Astrocyte of the hippocampus (primary cell): ENCODE data around the gene C10orf67.
"Not testable (repeated sequence)": the region's sequence is repeated elsewhere in the genome, so short reads cannot be mapped to it uniquely, and the experiment has no call there.

Source experiments
- DNase-seq: peaks from one replicate; pipeline ENCODE4 v3.0.0; 2011; ENCODE audit warnings: low read depth, low spot score

C10orf67 gene

GRCh38 chr10:23280419-23281043, 64.1 kb downstream of the C10orf67 start:
- no peak for DNase-seq

GRCh38 chr10:23275355-23275754, 69.2 kb downstream of the C10orf67 start:
- DNase-seq = no peak

DNA sequence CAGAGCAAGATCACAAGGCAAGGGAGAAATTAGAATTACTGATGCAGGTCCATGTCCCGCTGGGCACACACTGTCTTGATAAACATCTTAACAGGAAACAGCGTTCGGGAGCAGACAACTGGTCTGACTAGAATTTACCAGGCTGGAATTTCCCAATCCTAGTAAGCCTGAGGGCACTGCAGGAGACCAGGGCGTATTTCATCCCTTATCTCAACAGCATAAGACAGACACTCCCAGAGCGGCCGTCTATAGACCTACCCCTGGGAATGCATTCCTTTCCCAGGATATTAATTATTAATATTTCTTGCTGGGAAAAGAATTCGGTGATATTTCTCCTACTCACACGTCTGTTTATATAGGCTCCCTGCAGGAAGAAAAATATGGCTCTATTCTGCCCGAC, 70.4 kb downstream of the C10orf67 start:
- not testable (repeated sequence) for DNase-seq

GRCh38 chr10:23270531-23270930, 74.1 kb downstream of the C10orf67 start:
- DNase-seq = no peak

GRCh38 chr10:23263441-23264164, 81.0 kb downstream of the C10orf67 start:
- DNase-seq = no peak

- DNase-seq = no peak
Observed at GRCh38 chr10:23262928-23263327, 81.7 kb downstream of the C10orf67 start.

DNA sequence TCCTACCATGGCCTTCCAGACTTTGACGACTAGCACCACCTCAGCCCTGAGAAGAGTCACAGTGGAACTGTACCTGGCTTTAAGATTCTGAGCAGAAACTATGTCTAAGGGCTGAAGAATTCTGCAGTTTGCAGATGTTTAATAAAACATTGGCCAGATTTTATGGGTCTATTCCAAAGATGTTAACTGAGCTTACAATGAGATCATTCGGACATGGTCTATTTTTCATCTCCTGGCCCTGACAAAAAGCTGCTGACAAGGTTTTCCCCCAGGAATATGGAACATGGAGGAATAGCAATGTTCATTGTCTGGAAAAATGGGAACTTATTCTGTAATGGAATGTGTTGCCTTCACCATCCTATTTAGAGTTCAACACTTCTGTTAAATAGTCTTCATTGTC, 86.1 kb downstream of the C10orf67 start:
- DNase-seq = no peak

GRCh38 chr10:23253780-23254179, 90.8 kb downstream of the C10orf67 start:
- DNase-seq = no peak

- DNase-seq = not testable (repeated sequence)
Observed at GRCh38 chr10:23252859-23253258, 91.7 kb downstream of the C10orf67 start.

DNA sequence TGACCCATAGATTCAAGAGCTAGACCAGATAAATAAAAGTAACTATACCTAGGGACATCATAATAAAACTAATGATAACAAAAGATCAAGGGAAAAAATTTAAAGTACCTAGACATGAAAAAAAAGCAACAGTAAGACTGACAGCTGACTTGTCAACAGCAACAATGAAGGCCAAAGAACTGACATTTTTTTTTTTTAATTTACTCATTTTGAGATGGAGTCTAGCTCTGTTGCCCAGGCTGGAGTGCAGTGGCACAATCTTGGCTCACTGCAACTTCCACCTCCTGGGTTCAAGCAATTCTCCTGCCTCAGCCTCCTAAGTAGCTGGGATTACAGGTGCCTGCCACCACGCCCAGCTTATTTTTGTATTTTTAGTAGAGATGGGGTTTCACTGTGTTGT, 102.8 kb downstream of the C10orf67 start:
- not testable (repeated sequence) for DNase-seq

DNA sequence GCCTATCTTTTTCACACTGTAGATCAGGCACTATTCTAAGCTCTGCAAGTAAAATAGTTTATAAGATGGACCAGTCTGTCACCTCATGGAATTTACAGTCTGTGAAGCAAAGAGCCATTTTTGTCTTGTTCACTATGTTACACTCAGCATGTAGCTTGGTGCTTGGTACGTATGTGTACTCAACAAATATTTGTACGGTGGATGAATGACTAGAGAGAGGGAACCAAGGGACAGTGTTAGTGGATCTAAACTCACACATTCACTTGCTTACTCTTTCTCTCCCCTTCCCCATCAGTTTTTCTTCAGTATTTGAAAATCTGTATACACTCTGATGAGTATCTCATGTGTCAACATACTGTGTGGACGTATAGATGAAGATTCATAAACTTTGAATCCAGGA, 106.6 kb downstream of the C10orf67 start:
- no peak for DNase-seq

- no peak for DNase-seq
Observed at GRCh38 chr10:23230582-23230981, 114.0 kb downstream of the C10orf67 start.

GRCh38 chr10:23217471-23217870, 127.1 kb downstream of the C10orf67 start:
- no peak for DNase-seq

DNA sequence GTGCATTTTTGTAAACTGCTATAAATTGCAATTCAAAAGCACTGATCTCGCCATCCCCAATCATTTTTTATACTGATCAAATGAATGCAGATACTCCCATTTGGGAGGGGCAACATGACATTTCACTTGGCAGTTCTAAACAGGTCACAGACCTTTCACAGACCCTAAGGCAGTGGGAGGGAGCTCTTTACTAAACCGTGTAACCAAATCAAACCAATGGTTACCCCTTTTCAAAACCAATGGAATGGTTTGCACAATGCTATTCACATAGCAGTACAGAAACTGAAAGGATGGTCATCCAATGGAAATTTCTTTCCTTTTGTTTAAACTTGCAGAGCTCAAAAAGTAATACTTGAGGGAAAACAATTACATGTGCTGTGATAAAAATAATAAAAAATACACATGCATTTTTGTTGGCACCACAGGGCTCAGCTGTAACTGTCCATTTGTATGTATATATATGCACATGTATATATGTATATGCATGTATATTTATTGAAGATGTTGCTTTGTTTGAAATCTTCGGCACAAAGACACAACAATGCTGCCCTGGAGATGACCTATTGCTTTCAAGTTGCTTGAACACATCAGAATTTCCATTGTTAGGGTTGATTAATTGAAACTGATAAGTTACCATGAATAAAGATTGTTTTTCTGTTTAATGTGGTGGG, 138.5 kb downstream of the C10orf67 start:
- no peak for DNase-seq

DNA sequence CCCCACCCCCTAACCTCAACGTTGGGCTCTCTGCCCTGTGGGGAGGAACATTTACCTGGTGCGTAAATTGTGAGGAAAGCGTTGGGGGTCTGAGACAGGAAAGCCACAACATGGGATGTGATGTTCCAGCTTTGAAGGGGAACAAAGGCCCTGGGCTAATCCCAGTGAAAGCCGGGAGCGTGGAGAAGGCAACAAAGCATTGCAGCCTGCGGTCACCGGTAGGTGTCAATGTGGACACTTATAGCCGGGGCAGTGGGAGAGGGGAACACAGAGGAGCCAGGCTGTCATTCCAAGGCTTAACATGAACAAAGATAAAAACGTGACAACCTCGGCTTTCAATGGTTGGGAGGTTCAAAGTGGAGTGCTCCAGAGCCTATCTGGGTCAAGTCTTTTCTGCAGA, 139.8 kb downstream of the C10orf67 start:
- no peak for DNase-seq

GRCh38 chr10:23203369-23204325, 140.9 kb downstream of the C10orf67 start:
- DNase-seq = no peak

DNA sequence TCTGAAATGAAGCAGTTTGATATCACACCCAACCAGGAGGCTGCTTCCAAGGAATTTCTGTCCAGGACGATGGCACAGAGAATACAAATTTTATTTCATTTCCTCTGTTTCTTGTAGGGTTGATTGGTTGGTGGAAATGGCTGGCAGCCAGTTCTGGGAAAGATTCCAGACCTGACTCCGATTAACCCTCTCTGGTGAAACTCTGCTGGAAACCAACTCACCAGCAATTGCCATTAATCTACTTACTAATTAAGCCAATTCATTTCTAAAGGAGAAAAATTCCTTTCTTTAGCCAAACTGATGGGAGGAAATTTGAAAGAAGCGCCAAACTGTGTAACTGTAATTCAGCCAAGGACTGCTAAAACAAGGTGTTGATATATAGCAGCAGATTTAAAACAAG, 141.8 kb downstream of the C10orf67 start:
- DNase-seq = no peak

- no peak for DNase-seq
Observed at GRCh38 chr10:23201837-23202236, 142.8 kb downstream of the C10orf67 start.

DNA sequence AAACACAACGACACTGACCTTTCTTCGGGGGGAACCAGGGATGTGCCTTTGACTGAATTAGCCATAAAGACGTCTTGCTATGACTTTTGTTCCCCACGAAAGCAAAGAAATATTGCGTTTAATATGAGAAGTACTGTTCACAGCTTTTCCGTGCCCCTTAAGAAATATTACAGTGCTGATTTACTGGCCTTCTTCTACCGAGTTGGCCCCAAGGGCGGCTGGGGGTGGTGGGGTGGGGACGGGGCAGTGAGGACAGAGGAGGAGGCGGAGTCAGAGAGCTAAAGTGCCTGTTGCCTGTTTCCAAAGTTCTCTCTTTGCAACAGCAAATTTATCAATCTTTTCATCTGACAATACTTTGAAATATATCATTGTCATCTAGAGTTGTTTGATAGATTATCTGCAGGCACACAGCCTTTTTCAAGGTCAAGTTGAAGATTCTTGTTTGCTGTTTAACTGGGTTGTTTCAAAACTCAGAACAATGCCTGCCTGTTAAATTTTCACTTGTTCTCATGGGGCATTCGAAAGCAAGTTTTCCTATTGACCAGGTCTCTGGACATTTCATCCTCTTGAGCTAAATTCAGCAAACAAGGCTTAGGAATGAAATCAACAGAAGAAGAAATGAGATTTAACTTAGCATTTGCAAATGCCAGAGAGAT, 143.5 kb downstream of the C10orf67 start:
- DNase-seq = no peak

GRCh38 chr10:23200586-23200985, 144.0 kb downstream of the C10orf67 start:
- no peak for DNase-seq
